Liver (tissue), 9 donors: Measurements from ENCODE around the gene SPOCK2. TPM values are rescaled to one million over a fixed set of nuclear protein-coding genes. Genes with fewer than 3 reads are reported as not detected.

Experiments used
- DNase-seq: peaks from one replicate; pipeline ENCODE4 v3.0.0-alpha.2; 2017; ENCODE audit warnings: low spot score
- H3K27ac ChIP-seq, 2 donors: one replicate each; pipeline ENCODE4 v1.7.0; 2013; ENCODE audit warnings: inconsistent platforms in 2 of 2, low read length in 2 of 2, control low read depth in 1 of 2, low read depth in 1 of 2, mild to moderate bottlenecking in 1 of 2
- H3K27me3 ChIP-seq, 4 donors: one replicate each; pipeline versions ENCODE4 v1.6.1 to v1.7.0; 2013; ENCODE audit warnings: low read length in 3 of 4, inconsistent platforms in 1 of 4, mild to moderate bottlenecking in 1 of 4, moderate library complexity in 1 of 4; ENCODE audit not compliant: control insufficient read depth in 4 of 4, insufficient read depth in 4 of 4
- H3K36me3 ChIP-seq, 4 donors: one replicate each; pipeline versions ENCODE4 v1.6.1 to v1.7.0; 2013; ENCODE audit warnings: low read length in 3 of 4, mild to moderate bottlenecking in 3 of 4, low read depth in 1 of 4, moderate library complexity in 1 of 4; ENCODE audit not compliant: control insufficient read depth in 4 of 4, insufficient read depth in 3 of 4
- H3K4me1 ChIP-seq, 4 donors: one replicate each; pipeline versions ENCODE4 v1.6.1 to v1.7.0; 2013; ENCODE audit warnings: low read length in 3 of 4, mild to moderate bottlenecking in 3 of 4, moderate library complexity in 1 of 4; ENCODE audit not compliant: control insufficient read depth in 4 of 4, insufficient read depth in 4 of 4
- H3K4me3 ChIP-seq, 3 donors: one replicate each; pipeline versions ENCODE4 v1.6.1 to v1.7.0; 2013; ENCODE audit warnings: low read length in 3 of 3, control low read depth in 1 of 3, low read depth in 1 of 3, mild to moderate bottlenecking in 1 of 3
- H3K9ac ChIP-seq, 2 donors: one replicate each; pipeline ENCODE4 v1.7.0; 2013; ENCODE audit warnings: low read length in 2 of 2, mild to moderate bottlenecking in 2 of 2, moderate library complexity in 2 of 2, control low read depth in 1 of 2, low read depth in 1 of 2
- H3K9me3 ChIP-seq, 4 donors: one replicate each; pipeline versions ENCODE4 v1.6.1 to v1.7.0; 2013; ENCODE audit warnings: low read length in 3 of 4; ENCODE audit not compliant: control insufficient read depth in 4 of 4
- CTCF ChIP-seq: fragments of 150-350 bp; IDR thresholded peaks from 2 replicates; pipeline ENCODE4 v1.5.1; 2017; ENCODE audit warnings: improper control_type of control experiment, low read depth, low read length; ENCODE audit not compliant: missing input control
- EGR1 ChIP-seq, 2 donors: IDR thresholded peaks; 2 replicates each; pipeline ENCODE4 v1.6.1; 2016 to 2018; ENCODE audit warnings: antibody characterized with exemption in 2 of 2, low read depth in 2 of 2
- FOXA2 ChIP-seq: IDR thresholded peaks from 2 replicates; pipeline ENCODE4 v1.6.1; 2016; ENCODE audit warnings: antibody characterized with exemption
- GABPA ChIP-seq, 2 donors: IDR thresholded peaks in 1 of 2; conservative IDR thresholded peaks in 1 of 2; 2 replicates each; pipeline ENCODE4 v1.6.1; 2016; ENCODE audit warnings: antibody characterized with exemption in 2 of 2, mild to moderate bottlenecking in 1 of 2, moderate library complexity in 1 of 2
- HNF4A ChIP-seq, 2 donors: conservative IDR thresholded peaks; 2 replicates each; pipeline ENCODE4 v1.6.1; 2016; ENCODE audit warnings: antibody characterized with exemption in 2 of 2, mild to moderate bottlenecking in 2 of 2
- HNF4G ChIP-seq: IDR thresholded peaks from 2 replicates; pipeline ENCODE4 v1.6.1; 2016; ENCODE audit warnings: antibody characterized with exemption
- JUND ChIP-seq, 2 donors: IDR thresholded peaks; 2 replicates each; pipeline ENCODE4 v1.6.1; 2016; ENCODE audit warnings: antibody characterized with exemption in 2 of 2
- NR2F2 ChIP-seq: IDR thresholded peaks from 2 replicates; pipeline ENCODE4 v1.6.1; 2016; ENCODE audit warnings: antibody characterized with exemption
- RAD21 ChIP-seq, 2 donors: IDR thresholded peaks; 2 replicates each; pipeline ENCODE4 v1.6.1; 2016; ENCODE audit warnings: antibody characterized with exemption in 2 of 2, mild to moderate bottlenecking in 2 of 2
- RXRA ChIP-seq, 2 donors: IDR thresholded peaks; 2 replicates each; pipeline ENCODE4 v1.6.1; 2017 to 2018; ENCODE audit warnings: antibody characterized with exemption in 2 of 2, mild to moderate bottlenecking in 1 of 2
- SP1 ChIP-seq: IDR thresholded peaks from 2 replicates; pipeline ENCODE4 v1.6.1; 2018; ENCODE audit warnings: antibody characterized with exemption, mild to moderate bottlenecking
- YY1 ChIP-seq: IDR thresholded peaks from 2 replicates; pipeline ENCODE4 v1.6.1; 2016; ENCODE audit warnings: antibody characterized with exemption, mild to moderate bottlenecking
- WGBS: extraction: QIAGEN DNeasy Blood & Tissue Kit; methylation state at CpG from one replicate; pipeline ENCODE4 v1.1.7; 2013; 5-methylcytosine and 5-hydroxymethylcytosine counted together
- polyA plus RNA-seq, 2 donors: library from polyadenylated mRNA; stranded (reverse) in 1 of 2; unstranded in 1 of 2; fragments of 200-250 nt in 1 of 2; fragments of >200 nt in 1 of 2; fragmentation: Nextera tagmentation in 1 of 2; extraction: Ambion mirVana in 1 of 2; gene quantifications; one replicate each; pipeline versions ENCODE4 v1.2.1 to v1.2.3, GENCODE V29; 2013 to 2015
- total RNA-seq, 2 donors: library from RNA; depleted of rRNA; stranded (reverse); fragments of >200 nt; gene quantifications; one replicate each; pipeline ENCODE4 v1.2.3, GENCODE V29; 2014
- TF ChIP-seq, protein P1 (sequence below): IDR thresholded peaks from 2 replicates; pipeline ENCODE4 v1.6.1; 2016; ENCODE audit warnings: antibody characterized with exemption
- TF ChIP-seq, protein P2 (sequence below): IDR thresholded peaks from 2 replicates; pipeline ENCODE4 v1.6.1; 2016; ENCODE audit warnings: antibody characterized with exemption
- TF ChIP-seq, protein P3 (sequence below): IDR thresholded peaks from 2 replicates; pipeline ENCODE4 v1.6.1; 2016; ENCODE audit warnings: antibody characterized with exemption
- donor health status: healthy.
- donor health status: healthy.
- donor health status: healthy.
- donor health status: healthy.
- donor health status: healthy.

Gene SPOCK2
- total and polyA plus RNA-seq, 4 donors, result 0.36 to 1.7 (median 0.64) TPM

DNA sequence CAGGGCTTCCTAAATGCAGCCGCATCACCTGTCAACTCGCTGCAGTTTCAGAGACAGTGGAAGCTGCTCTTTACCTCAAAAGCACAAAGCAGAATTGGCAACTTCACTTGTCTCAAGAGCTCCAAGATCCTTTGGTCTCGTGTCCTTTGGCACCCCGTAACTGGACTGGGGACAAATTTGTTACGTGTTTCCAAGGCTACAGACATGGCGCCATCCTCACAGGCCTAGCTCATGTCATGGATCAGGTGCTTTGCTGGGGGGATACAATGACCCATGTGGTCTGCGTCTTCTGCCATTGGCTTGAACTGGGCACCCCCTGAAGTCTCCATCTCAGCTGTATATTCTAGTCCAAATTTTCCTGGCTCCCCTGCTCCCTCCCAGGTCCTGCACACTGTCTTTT lies 75.6 kb downstream of the SPOCK2 start:
- no peak for DNase-seq
- no peak overlapping the region for H3K27ac ChIP-seq
- no peaks in the 10 kb centered on the region for H3K9me3 ChIP-seq
- H3K36me3 ChIP-seq, result no peaks in the 10 kb centered on the region
- H3K9ac ChIP-seq, result no peak overlapping the region
- peaks cover 0 to 8% (median 0%) of the 10 kb centered on the region in 4 donors for H3K4me1 ChIP-seq
- 89% methylated on average over 7 of the region's 7 CpGs for WGBS
- H3K4me3 ChIP-seq, result no peak overlapping the region
- H3K27me3 ChIP-seq, result no peaks in the 10 kb centered on the region
- TF ChIP-seq YY1 (no peak), RAD21 (IDR thresholded peaks at IDR 0.05) (no peak), HNF4G (no peak), RXRA (IDR thresholded peaks at IDR 0.05) (no peak), EGR1 (IDR thresholded peaks at IDR 0.05; ENCODE audit: low read depth in 2 of 2) (no peak), HNF4A (conservative IDR thresholded peaks at IDR 0.05) (no peak), SP1 (no peak), JUND (IDR thresholded peaks at IDR 0.05) (no peak)
- TF ChIP-seq, protein P1, sequence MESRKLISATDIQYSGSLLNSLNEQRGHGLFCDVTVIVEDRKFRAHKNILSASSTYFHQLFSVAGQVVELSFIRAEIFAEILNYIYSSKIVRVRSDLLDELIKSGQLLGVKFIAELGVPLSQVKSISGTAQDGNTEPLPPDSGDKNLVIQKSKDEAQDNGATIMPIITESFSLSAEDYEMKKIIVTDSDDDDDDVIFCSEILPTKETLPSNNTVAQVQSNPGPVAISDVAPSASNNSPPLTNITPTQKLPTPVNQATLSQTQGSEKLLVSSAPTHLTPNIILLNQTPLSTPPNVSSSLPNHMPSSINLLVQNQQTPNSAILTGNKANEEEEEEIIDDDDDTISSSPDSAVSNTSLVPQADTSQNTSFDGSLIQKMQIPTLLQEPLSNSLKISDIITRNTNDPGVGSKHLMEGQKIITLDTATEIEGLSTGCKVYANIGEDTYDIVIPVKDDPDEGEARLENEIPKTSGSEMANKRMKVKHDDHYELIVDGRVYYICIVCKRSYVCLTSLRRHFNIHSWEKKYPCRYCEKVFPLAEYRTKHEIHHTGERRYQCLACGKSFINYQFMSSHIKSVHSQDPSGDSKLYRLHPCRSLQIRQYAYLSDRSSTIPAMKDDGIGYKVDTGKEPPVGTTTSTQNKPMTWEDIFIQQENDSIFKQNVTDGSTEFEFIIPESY, result no peak

DNA sequence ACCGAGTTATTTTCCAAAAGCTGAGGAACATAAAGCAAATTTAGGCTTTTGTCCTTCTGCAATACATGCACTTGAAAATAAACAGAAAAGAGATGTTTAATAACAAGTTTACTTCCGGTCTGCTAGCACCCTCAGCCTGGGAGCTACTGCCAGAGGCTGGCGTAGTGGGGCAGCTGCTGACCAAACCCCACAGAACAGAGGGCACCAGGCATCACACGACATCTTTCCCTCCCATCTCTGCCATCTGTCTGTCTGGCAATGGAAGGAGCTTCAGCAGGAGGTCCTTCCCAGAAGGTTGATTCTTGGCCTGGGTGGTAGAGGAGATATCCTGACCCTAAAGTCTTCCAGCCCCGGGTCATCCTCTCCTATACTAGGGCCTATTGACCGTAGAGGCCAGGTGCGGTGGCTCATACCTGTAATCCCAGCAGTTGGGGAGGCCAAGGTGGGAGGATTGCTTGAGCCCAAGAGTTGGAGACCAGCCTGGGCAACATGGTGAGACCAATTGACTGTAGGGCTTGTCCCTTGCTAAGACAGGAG lies 76.3 kb downstream of the SPOCK2 start:
- Histone ChIP-seq H3K36me3 (no peaks in the 10 kb centered on the region), H3K9ac (no peak overlapping the region), H3K4me3 (no peak overlapping the region), H3K9me3 (no peaks in the 10 kb centered on the region), H3K27ac (no peak overlapping the region), H3K27me3 (no peaks in the 10 kb centered on the region), H3K4me1 (peaks cover 0 to 8% (median 0%) of the 10 kb centered on the region in 4 donors)
- DNase-seq, result no peak
- 90% methylated on average over 7 of the region's 7 CpGs for WGBS
- TF ChIP-seq, protein P1, result no peak
- TF ChIP-seq CTCF (no peak), EGR1 (IDR thresholded peaks at IDR 0.05; ENCODE audit: low read depth in 2 of 2) (no peak), RAD21 (IDR thresholded peaks at IDR 0.05) (no peak), NR2F2 (no peak), GABPA (IDR thresholded peaks at IDR 0.05 in 1 of 2, conservative IDR thresholded peaks at IDR 0.05 in 1 of 2) (no peak), SP1 (no peak), FOXA2 (no peak), RXRA (IDR thresholded peaks at IDR 0.05) (no peak), JUND (IDR thresholded peaks at IDR 0.05) (no peak)
- TF ChIP-seq, protein P2, sequence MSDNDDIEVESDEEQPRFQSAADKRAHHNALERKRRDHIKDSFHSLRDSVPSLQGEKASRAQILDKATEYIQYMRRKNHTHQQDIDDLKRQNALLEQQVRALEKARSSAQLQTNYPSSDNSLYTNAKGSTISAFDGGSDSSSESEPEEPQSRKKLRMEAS, result no peak
- TF ChIP-seq, protein P3, sequence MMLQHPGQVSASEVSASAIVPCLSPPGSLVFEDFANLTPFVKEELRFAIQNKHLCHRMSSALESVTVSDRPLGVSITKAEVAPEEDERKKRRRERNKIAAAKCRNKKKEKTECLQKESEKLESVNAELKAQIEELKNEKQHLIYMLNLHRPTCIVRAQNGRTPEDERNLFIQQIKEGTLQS, result no peak
